Spleen (tissue), 11 donors: ENCODE results near the gene LDLRAD1. TPM values are rescaled to one million over a fixed set of nuclear protein-coding genes. Genes with fewer than 3 reads are reported as not detected.

Source experiments
- DNase-seq: peaks from one replicate; pipeline ENCODE4 v3.0.0-alpha.2; 2020
- H3K27ac ChIP-seq, 8 donors: fragments of 200-600 bp; sonication (generic) in 7 of 8; 1 replicate in 4 of 8; 2 replicates in 4 of 8; pipeline versions ENCODE4 v1.5.0 to v1.8.0; 2016 to 2021; ENCODE audit warnings: inconsistent platforms in 4 of 8, mild to moderate bottlenecking in 4 of 8, moderate library complexity in 1 of 8
- H3K27me3 ChIP-seq, 7 donors: fragments of 200-600 bp; sonication (generic) in 6 of 7; replicated peaks in 1 of 7; 1 replicate in 4 of 7; 2 replicates in 3 of 7; pipeline versions ENCODE4 v1.5.0 to v1.8.0; 2016 to 2021; ENCODE audit warnings: inconsistent platforms in 3 of 7, mild to moderate bottlenecking in 1 of 7
- H3K36me3 ChIP-seq, 6 donors: fragments of 200-600 bp; sonication (generic) in 5 of 6; 1 replicate in 4 of 6; 2 replicates in 2 of 6; pipeline versions ENCODE4 v1.5.0 to v1.8.0; 2016 to 2021; ENCODE audit warnings: inconsistent platforms in 2 of 6
- H3K4me1 ChIP-seq, 6 donors: fragments of 200-600 bp; sonication (generic) in 5 of 6; 1 replicate in 3 of 6; 2 replicates in 3 of 6; pipeline versions ENCODE4 v1.5.0 to v1.8.0; 2016 to 2021; ENCODE audit warnings: inconsistent platforms in 3 of 6
- H3K4me3 ChIP-seq, 8 donors: fragments of 200-600 bp; sonication (generic) in 7 of 8; 1 replicate in 4 of 8; 2 replicates in 4 of 8; pipeline versions ENCODE4 v1.5.0 to v1.8.0; 2016 to 2021; ENCODE audit warnings: inconsistent platforms in 4 of 8, mild to moderate bottlenecking in 4 of 8, moderate library complexity in 2 of 8
- H3K9me3 ChIP-seq, 8 donors: fragments of 200-600 bp; sonication (generic) in 7 of 8; 1 replicate in 4 of 8; 2 replicates in 4 of 8; pipeline versions ENCODE4 v1.5.0 to v1.8.0; 2016 to 2021; ENCODE audit warnings: inconsistent platforms in 4 of 8
- CTCF ChIP-seq, 11 experiments: fragments of 200-600 bp in 7 of 11; fragments of 450-650 bp in 4 of 11; sonication (generic) in 4 of 11; IDR thresholded peaks in 8 of 11; conservative IDR thresholded peaks in 3 of 11; 1 replicate in 7 of 11; 2 replicates in 4 of 11; pipeline versions ENCODE4 v1.4.0 to v1.8.0; 2016 to 2021; ENCODE audit warnings: antibody characterized with exemption in 11 of 11, inconsistent platforms in 4 of 11, mild to moderate bottlenecking in 1 of 11
- POLR2A ChIP-seq, 3 donors: fragments of 450-650 bp; IDR thresholded peaks; one replicate each; pipeline ENCODE4 v1.5.1; 2017; ENCODE audit warnings: antibody characterized with exemption in 3 of 3, mild to moderate bottlenecking in 1 of 3
- POLR2AphosphoS5 ChIP-seq, 3 donors: sonication (generic); formaldehyde crosslinking; IDR thresholded peaks; one replicate each; pipeline ENCODE4 v1.5.1; 2017; ENCODE audit warnings: antibody characterized with exemption in 3 of 3
- WGBS, 5 donors: extraction: QIAGEN DNeasy Blood & Tissue Kit in 3 of 5; methylation state at CpG; one replicate each; pipeline versions ENCODE4 v1.1.5 to v1.1.7; 2013 to 2018; 5-methylcytosine and 5-hydroxymethylcytosine counted together
- intact Hi-C: fragments of 100-400 bp; cut with DNase I; formaldehyde crosslinking; loops from one replicate; pipeline ENCODE4 v1.15.0; 2023; ENCODE audit warnings: low total_unique reads
- polyA plus RNA-seq, 3 donors: library from polyadenylated mRNA; stranded (reverse); fragments of 200-250 nt; gene quantifications; one replicate each; pipeline ENCODE4 v1.2.1, GENCODE V29; 2013
- total RNA-seq, 7 donors: library from RNA; depleted of rRNA in 3 of 7; stranded (reverse); fragments of >200 nt in 3 of 7; fragmentation: NEBNext Ultra II Directional in 4 of 7; extraction: Animal tissue kit (Norgen Biotek cat#: 25700) in 4 of 7; gene quantifications; one replicate each; pipeline versions ENCODE4 v1.1.0 to v1.2.1, GENCODE V29; 2016 to 2021
- donor health status: healthy with polysubstance abuse.
- donor health status: DM: no; HTN: no; CAD: no; lungs with moderate emphysema.
- donor health status: DM: no; HTN: no; CAD: no.
- donor health status: Bipolar disorder and iron deficiency.
- donor health status: healthy.
- donor health status: DM: no; HTN: no; CAD: no.
- donor health status: DM: yes; HTN: yes; CAD: no.

LDLRAD1 gene
- total and polyA plus RNA-seq, 10 donors, result not detected

GRCh38 chr1:53966794-53967193 lies 51.2 kb downstream of the LDLRAD1 start:
- intact Hi-C loops, result no loop called here
- Histone ChIP-seq H3K27ac (no peak overlapping the region), H3K4me3 (no peak overlapping the region), H3K9me3 (no peaks in the 10 kb centered on the region), H3K27me3 (no peaks in the 10 kb centered on the region), H3K4me1 (no peaks in the 10 kb centered on the region), H3K36me3 (peaks cover 8 to 97% (median 76%) of the 10 kb centered on the region in 6 donors)
- no peak for DNase-seq
- TF ChIP-seq POLR2A (IDR thresholded peaks at IDR 0.05) (no peak), CTCF (IDR thresholded peaks at IDR 0.05 in 8 of 11, conservative IDR thresholded peaks at IDR 0.05 in 3 of 11) (no peak), POLR2AphosphoS5 (IDR thresholded peaks at IDR 0.05) (no peak)
- WGBS, 5 donors, result 92 to 97% (median 94%) methylated on average over 3 of the region's 3 CpGs

- intact Hi-C loops, result no loop called here
- H3K27me3 ChIP-seq, result no peaks in the 10 kb centered on the region
- no peak for DNase-seq
- H3K36me3 ChIP-seq, result peaks cover 8 to 93% (median 70%) of the 10 kb centered on the region in 6 donors
- H3K9me3 ChIP-seq, result no peaks in the 10 kb centered on the region
- no peaks in the 10 kb centered on the region for H3K4me1 ChIP-seq
- WGBS, 5 donors, result 71 to 82% (median 78%) methylated on average over 5 of the region's 5 CpGs
- no peak overlapping the region for H3K4me3 ChIP-seq
- H3K27ac ChIP-seq, result no peak overlapping the region
- TF ChIP-seq POLR2A (IDR thresholded peaks at IDR 0.05), result no peak
- no peak for TF ChIP-seq CTCF (IDR thresholded peaks at IDR 0.05 in 8 of 11, conservative IDR thresholded peaks at IDR 0.05 in 3 of 11)
- TF ChIP-seq POLR2AphosphoS5 (IDR thresholded peaks at IDR 0.05), result no peak
Observed at GRCh38 chr1:53964109-53964508, 53.9 kb downstream of the LDLRAD1 start.

- no peak for TF ChIP-seq POLR2AphosphoS5 (IDR thresholded peaks at IDR 0.05)
- no peak for TF ChIP-seq CTCF (IDR thresholded peaks at IDR 0.05 in 8 of 11, conservative IDR thresholded peaks at IDR 0.05 in 3 of 11)
- TF ChIP-seq POLR2A (IDR thresholded peaks at IDR 0.05), result no peak
- Histone ChIP-seq H3K9me3 (no peaks in the 10 kb centered on the region), H3K27me3 (no peaks in the 10 kb centered on the region), H3K36me3 (peaks cover 8 to 93% (median 63%) of the 10 kb centered on the region in 6 donors), H3K27ac (no peak overlapping the region), H3K4me3 (no peak overlapping the region), H3K4me1 (no peaks in the 10 kb centered on the region)
- WGBS, 5 donors, result 54 to 81% (median 75%) methylated on average over 4 of the region's 4 CpGs
- DNase-seq, result no peak
- intact Hi-C loops, result no loop called here
Observed at GRCh38 chr1:53963460-53963859, 54.5 kb downstream of the LDLRAD1 start.

- Histone ChIP-seq H3K4me3 (no peak overlapping the region), H3K27me3 (no peaks in the 10 kb centered on the region), H3K36me3 (peaks cover 5 to 93% (median 54%) of the 10 kb centered on the region in 6 donors), H3K9me3 (no peaks in the 10 kb centered on the region), H3K27ac (no peak overlapping the region), H3K4me1 (peaks cover 0 to 4% (median 0%) of the 10 kb centered on the region in 6 donors)
- WGBS, 5 donors, result 95 to 98% (median 98%) methylated on average over 4 of the region's 4 CpGs
- TF ChIP-seq CTCF (IDR thresholded peaks at IDR 0.05 in 8 of 11, conservative IDR thresholded peaks at IDR 0.05 in 3 of 11) (no peak), POLR2AphosphoS5 (IDR thresholded peaks at IDR 0.05) (no peak), POLR2A (IDR thresholded peaks at IDR 0.05) (no peak)
- intact Hi-C loops, result no loop called here
- DNase-seq, result no peak
Observed at GRCh38 chr1:53962395-53962794, 55.6 kb downstream of the LDLRAD1 start.
